Choroid plexus epithelial cell (primary cell): ENCODE measurements around the gene YBX2.

Experiments used
- DNase-seq: peaks from one replicate; pipeline ENCODE4 v3.0.0-alpha.2; 2010; ENCODE audit warnings: low read depth
- H3K4me3 ChIP-seq: 2 replicates; pipeline ENCODE4 v1.5.1; 2011; ENCODE audit warnings: low read depth, mild to moderate bottlenecking, control low read depth, low read length, moderate library complexity
- CTCF ChIP-seq: conservative IDR thresholded peaks from 2 replicates; pipeline ENCODE4 v1.5.1; 2011; ENCODE audit warnings: low read depth, mild to moderate bottlenecking, control low read depth, inconsistent platforms, low read length, moderate library complexity

The YBX2 gene

GRCh38 chr17:7313890-7314718 is 19.7 kb upstream of the YBX2 start:
- no peak for TF ChIP-seq CTCF
- DNase-seq = peak; percentile 30

GRCh38 chr17:7313088-7313889 is 18.9 kb upstream of the YBX2 start:
- TF ChIP-seq CTCF = peak; percentile 19
- no peak for DNase-seq
- H3K4me3 ChIP-seq = no peak overlapping the region

More at GRCh38 chr17:7313890-7314718, 19.7 kb upstream of the YBX2 start:
- peak overlapping the region; percentile 83 for H3K4me3 ChIP-seq

- H3K4me3 ChIP-seq = no peak overlapping the region
- TF ChIP-seq CTCF = no peak
- DNase-seq = no peak
These were observed 18.1 kb upstream of the YBX2 start for GRCh38 chr17:7312432-7313087.

- TF ChIP-seq CTCF = no peak
- H3K4me3 ChIP-seq = no peak overlapping the region
- no peak for DNase-seq
These were observed 16.8 kb upstream of the YBX2 start for GRCh38 chr17:7311110-7311705.

GRCh38 chr17:7309628-7310027 is 15.2 kb upstream of the YBX2 start:
- TF ChIP-seq CTCF = no peak
- no peak overlapping the region for H3K4me3 ChIP-seq
- DNase-seq = no peak

GRCh38 chr17:7308625-7309433 is 14.4 kb upstream of the YBX2 start:
- H3K4me3 ChIP-seq = peak overlapping the region; percentile 72
- no peak for TF ChIP-seq CTCF
- peak; percentile 88 for DNase-seq
